Liver (tissue), 9 donors: ENCODE results near the gene SCAI. TPM values are rescaled to one million over a fixed set of nuclear protein-coding genes. Genes with fewer than 3 reads are reported as not detected.
"Not testable (repeated sequence)": the region's sequence is repeated elsewhere in the genome, so short reads cannot be mapped to it uniquely, and the experiment has no call there.

Source experiments
- DNase-seq: peaks from one replicate; pipeline ENCODE4 v3.0.0-alpha.2; 2017; ENCODE audit warnings: low spot score
- H3K27ac ChIP-seq, 2 donors: one replicate each; pipeline ENCODE4 v1.7.0; 2013; ENCODE audit warnings: inconsistent platforms in 2 of 2, low read length in 2 of 2, control low read depth in 1 of 2, low read depth in 1 of 2, mild to moderate bottlenecking in 1 of 2
- H3K27me3 ChIP-seq, 4 donors: one replicate each; pipeline versions ENCODE4 v1.6.1 to v1.7.0; 2013; ENCODE audit warnings: low read length in 3 of 4, inconsistent platforms in 1 of 4, mild to moderate bottlenecking in 1 of 4, moderate library complexity in 1 of 4; ENCODE audit not compliant: control insufficient read depth in 4 of 4, insufficient read depth in 4 of 4
- H3K36me3 ChIP-seq, 4 donors: one replicate each; pipeline versions ENCODE4 v1.6.1 to v1.7.0; 2013; ENCODE audit warnings: low read length in 3 of 4, mild to moderate bottlenecking in 3 of 4, low read depth in 1 of 4, moderate library complexity in 1 of 4; ENCODE audit not compliant: control insufficient read depth in 4 of 4, insufficient read depth in 3 of 4
- H3K4me1 ChIP-seq, 4 donors: one replicate each; pipeline versions ENCODE4 v1.6.1 to v1.7.0; 2013; ENCODE audit warnings: low read length in 3 of 4, mild to moderate bottlenecking in 3 of 4, moderate library complexity in 1 of 4; ENCODE audit not compliant: control insufficient read depth in 4 of 4, insufficient read depth in 4 of 4
- H3K4me3 ChIP-seq, 3 donors: one replicate each; pipeline versions ENCODE4 v1.6.1 to v1.7.0; 2013; ENCODE audit warnings: low read length in 3 of 3, control low read depth in 1 of 3, low read depth in 1 of 3, mild to moderate bottlenecking in 1 of 3
- H3K9ac ChIP-seq, 2 donors: one replicate each; pipeline ENCODE4 v1.7.0; 2013; ENCODE audit warnings: low read length in 2 of 2, mild to moderate bottlenecking in 2 of 2, moderate library complexity in 2 of 2, control low read depth in 1 of 2, low read depth in 1 of 2
- H3K9me3 ChIP-seq, 4 donors: one replicate each; pipeline versions ENCODE4 v1.6.1 to v1.7.0; 2013; ENCODE audit warnings: low read length in 3 of 4; ENCODE audit not compliant: control insufficient read depth in 4 of 4
- CTCF ChIP-seq: fragments of 150-350 bp; IDR thresholded peaks from 2 replicates; pipeline ENCODE4 v1.5.1; 2017; ENCODE audit warnings: improper control_type of control experiment, low read depth, low read length; ENCODE audit not compliant: missing input control
- EGR1 ChIP-seq, 2 donors: IDR thresholded peaks; 2 replicates each; pipeline ENCODE4 v1.6.1; 2016 to 2018; ENCODE audit warnings: antibody characterized with exemption in 2 of 2, low read depth in 2 of 2
- FOXA2 ChIP-seq: IDR thresholded peaks from 2 replicates; pipeline ENCODE4 v1.6.1; 2016; ENCODE audit warnings: antibody characterized with exemption
- GABPA ChIP-seq, 2 donors: IDR thresholded peaks in 1 of 2; conservative IDR thresholded peaks in 1 of 2; 2 replicates each; pipeline ENCODE4 v1.6.1; 2016; ENCODE audit warnings: antibody characterized with exemption in 2 of 2, mild to moderate bottlenecking in 1 of 2, moderate library complexity in 1 of 2
- HNF4G ChIP-seq: IDR thresholded peaks from 2 replicates; pipeline ENCODE4 v1.6.1; 2016; ENCODE audit warnings: antibody characterized with exemption
- JUND ChIP-seq, 2 donors: IDR thresholded peaks; 2 replicates each; pipeline ENCODE4 v1.6.1; 2016; ENCODE audit warnings: antibody characterized with exemption in 2 of 2
- NR2F2 ChIP-seq: IDR thresholded peaks from 2 replicates; pipeline ENCODE4 v1.6.1; 2016; ENCODE audit warnings: antibody characterized with exemption
- RAD21 ChIP-seq, 2 donors: IDR thresholded peaks; 2 replicates each; pipeline ENCODE4 v1.6.1; 2016; ENCODE audit warnings: antibody characterized with exemption in 2 of 2, mild to moderate bottlenecking in 2 of 2
- RXRA ChIP-seq, 2 donors: IDR thresholded peaks; 2 replicates each; pipeline ENCODE4 v1.6.1; 2017 to 2018; ENCODE audit warnings: antibody characterized with exemption in 2 of 2, mild to moderate bottlenecking in 1 of 2
- SP1 ChIP-seq: IDR thresholded peaks from 2 replicates; pipeline ENCODE4 v1.6.1; 2018; ENCODE audit warnings: antibody characterized with exemption, mild to moderate bottlenecking
- TAF1 ChIP-seq: conservative IDR thresholded peaks from 2 replicates; pipeline ENCODE4 v1.6.1; 2016; ENCODE audit warnings: antibody characterized with exemption, mild to moderate bottlenecking
- YY1 ChIP-seq: IDR thresholded peaks from 2 replicates; pipeline ENCODE4 v1.6.1; 2016; ENCODE audit warnings: antibody characterized with exemption, mild to moderate bottlenecking
- WGBS: extraction: QIAGEN DNeasy Blood & Tissue Kit; methylation state at CpG from one replicate; pipeline ENCODE4 v1.1.7; 2013; 5-methylcytosine and 5-hydroxymethylcytosine counted together
- polyA plus RNA-seq, 2 donors: library from polyadenylated mRNA; stranded (reverse) in 1 of 2; unstranded in 1 of 2; fragments of 200-250 nt in 1 of 2; fragments of >200 nt in 1 of 2; fragmentation: Nextera tagmentation in 1 of 2; extraction: Ambion mirVana in 1 of 2; gene quantifications; one replicate each; pipeline versions ENCODE4 v1.2.1 to v1.2.3, GENCODE V29; 2013 to 2015
- total RNA-seq, 2 donors: library from RNA; depleted of rRNA; stranded (reverse); fragments of >200 nt; gene quantifications; one replicate each; pipeline ENCODE4 v1.2.3, GENCODE V29; 2014
- TF ChIP-seq, protein P1 (sequence below): IDR thresholded peaks from 2 replicates; pipeline ENCODE4 v1.6.1; 2016; ENCODE audit warnings: antibody characterized with exemption
- donor health status: healthy.
- donor health status: healthy.
- donor health status: healthy.
- donor health status: healthy.
- donor health status: healthy.

Gene SCAI
- total and polyA plus RNA-seq, 4 donors, result 0.24 to 5.3 (median 1.6) TPM

DNA sequence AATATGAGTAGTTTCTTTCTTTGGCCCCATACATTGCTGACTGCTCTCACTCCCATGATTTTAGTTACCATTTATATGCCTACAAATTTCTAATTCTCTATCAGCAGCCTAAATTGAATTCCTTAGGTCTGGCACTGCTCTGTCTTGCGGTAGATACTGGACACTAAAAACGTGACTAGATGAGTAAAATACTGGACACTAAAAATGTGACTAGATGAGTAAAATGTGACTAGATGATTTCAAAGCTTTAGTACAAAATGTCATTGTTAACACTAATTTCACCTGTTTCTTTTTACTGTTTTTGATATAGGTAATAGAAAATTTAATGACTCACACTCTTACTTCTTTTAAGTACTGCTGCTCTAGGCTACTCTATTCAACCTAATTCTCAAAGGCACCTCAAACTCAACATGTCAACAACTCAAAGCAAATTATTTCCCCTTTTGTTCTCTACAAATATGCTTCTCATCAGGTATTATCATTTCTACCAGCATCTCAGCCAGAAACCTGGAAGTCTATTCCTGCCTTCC is 171.0 kb downstream of the SCAI start:
- Histone ChIP-seq H3K4me1 (no peaks in the 10 kb centered on the region), H3K9me3 (no peaks in the 10 kb centered on the region), H3K4me3 (no peak overlapping the region), H3K27ac (no peak overlapping the region), H3K36me3 (peaks cover 0 to 3% (median 1%) of the 10 kb centered on the region in 4 donors), H3K27me3 (no peaks in the 10 kb centered on the region), H3K9ac (no peak overlapping the region)
- TF ChIP-seq, protein P1, sequence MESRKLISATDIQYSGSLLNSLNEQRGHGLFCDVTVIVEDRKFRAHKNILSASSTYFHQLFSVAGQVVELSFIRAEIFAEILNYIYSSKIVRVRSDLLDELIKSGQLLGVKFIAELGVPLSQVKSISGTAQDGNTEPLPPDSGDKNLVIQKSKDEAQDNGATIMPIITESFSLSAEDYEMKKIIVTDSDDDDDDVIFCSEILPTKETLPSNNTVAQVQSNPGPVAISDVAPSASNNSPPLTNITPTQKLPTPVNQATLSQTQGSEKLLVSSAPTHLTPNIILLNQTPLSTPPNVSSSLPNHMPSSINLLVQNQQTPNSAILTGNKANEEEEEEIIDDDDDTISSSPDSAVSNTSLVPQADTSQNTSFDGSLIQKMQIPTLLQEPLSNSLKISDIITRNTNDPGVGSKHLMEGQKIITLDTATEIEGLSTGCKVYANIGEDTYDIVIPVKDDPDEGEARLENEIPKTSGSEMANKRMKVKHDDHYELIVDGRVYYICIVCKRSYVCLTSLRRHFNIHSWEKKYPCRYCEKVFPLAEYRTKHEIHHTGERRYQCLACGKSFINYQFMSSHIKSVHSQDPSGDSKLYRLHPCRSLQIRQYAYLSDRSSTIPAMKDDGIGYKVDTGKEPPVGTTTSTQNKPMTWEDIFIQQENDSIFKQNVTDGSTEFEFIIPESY, result no peak
- no peak for TF ChIP-seq RXRA (IDR thresholded peaks at IDR 0.05)
- no peak for TF ChIP-seq HNF4G
- TF ChIP-seq EGR1 (IDR thresholded peaks at IDR 0.05; ENCODE audit: low read depth in 2 of 2), result no peak
- no peak for TF ChIP-seq GABPA (IDR thresholded peaks at IDR 0.05 in 1 of 2, conservative IDR thresholded peaks at IDR 0.05 in 1 of 2)
- TF ChIP-seq JUND (IDR thresholded peaks at IDR 0.05), result no peak
- TF ChIP-seq YY1, result no peak
- no peak for TF ChIP-seq CTCF
- no peak for DNase-seq
- WGBS, result 94% methylated on average over 2 of the region's 2 CpGs

DNA sequence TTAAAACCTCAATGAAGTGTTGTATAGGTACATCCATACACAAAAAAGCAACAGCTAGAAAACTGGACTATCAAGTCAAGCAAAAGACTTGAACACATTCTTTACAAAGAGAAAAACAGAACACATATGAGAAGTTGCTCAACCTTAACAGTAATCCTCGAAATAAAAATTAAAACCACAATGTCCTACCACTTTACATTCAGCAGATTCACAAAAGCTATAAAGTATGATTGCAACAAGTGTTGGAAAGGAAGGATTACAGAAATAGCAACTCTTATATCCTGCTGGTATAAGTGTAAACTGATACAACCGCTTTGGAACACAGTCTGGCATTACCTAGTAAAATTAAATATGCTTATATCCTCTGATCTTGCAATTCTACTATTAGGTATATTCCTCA is 173.9 kb downstream of the SCAI start:
- Histone ChIP-seq H3K36me3 (peaks cover 0 to 3% (median 1%) of the 10 kb centered on the region in 4 donors), H3K9me3 (no peaks in the 10 kb centered on the region), H3K27ac (no peak overlapping the region), H3K27me3 (no peaks in the 10 kb centered on the region), H3K9ac (no peak overlapping the region), H3K4me3 (no peak overlapping the region), H3K4me1 (no peaks in the 10 kb centered on the region)
- DNase-seq, result no peak
- TF ChIP-seq GABPA (IDR thresholded peaks at IDR 0.05 in 1 of 2, conservative IDR thresholded peaks at IDR 0.05 in 1 of 2), result no peak
- no peak for TF ChIP-seq CTCF
- no peak for TF ChIP-seq RXRA (IDR thresholded peaks at IDR 0.05)
- 90% methylated on average over 2 of the region's 2 CpGs for WGBS

- Histone ChIP-seq H3K36me3 (peaks cover 0 to 3% (median 1%) of the 10 kb centered on the region in 4 donors), H3K9me3 (no peaks in the 10 kb centered on the region), H3K27ac (no peak overlapping the region), H3K4me3 (no peak overlapping the region), H3K27me3 (no peaks in the 10 kb centered on the region), H3K4me1 (no peaks in the 10 kb centered on the region), H3K9ac (no peak overlapping the region)
- no peak for DNase-seq
- 97% methylated on average over 9 of the region's 9 CpGs for WGBS
- no peak for TF ChIP-seq HNF4G
- no peak for TF ChIP-seq SP1
- no peak for TF ChIP-seq TAF1
- TF ChIP-seq FOXA2, result no peak
- no peak for TF ChIP-seq RAD21 (IDR thresholded peaks at IDR 0.05)
- no peak for TF ChIP-seq GABPA (IDR thresholded peaks at IDR 0.05 in 1 of 2, conservative IDR thresholded peaks at IDR 0.05 in 1 of 2)
- no peak for TF ChIP-seq RXRA (IDR thresholded peaks at IDR 0.05)
- no peak for TF ChIP-seq NR2F2
Measured at GRCh38 chr9:124968238-124968637, 175.1 kb downstream of the SCAI start.

GRCh38 chr9:124965775-124966568 is 177.4 kb downstream of the SCAI start:
- not testable (repeated sequence) for H3K27ac ChIP-seq, H3K36me3 ChIP-seq, H3K27me3 ChIP-seq, H3K4me1 ChIP-seq, DNase-seq, H3K9me3 ChIP-seq, H3K4me3 ChIP-seq, H3K9ac ChIP-seq
- 78% methylated on average over 5 of the region's 5 CpGs for WGBS
